GM06990 (cell line): Measurements from ENCODE around the gene RETREG2.
A peak's percentile ranks its signal among the peaks of the same experiment; 100 is the strongest.

Experiments
- DNase-seq: peaks from one replicate; pipeline ENCODE4 v3.0.0-alpha.2; 2011; ENCODE audit not compliant: insufficient read length; ENCODE audit errors: extremely low read depth
- H3K27me3 ChIP-seq: replicated peaks from 2 replicates; pipeline ENCODE4 v1.6.0; 2011; ENCODE audit warnings: low read length; ENCODE audit not compliant: control insufficient read depth, insufficient read depth
- H3K36me3 ChIP-seq: 2 replicates; pipeline ENCODE4 v1.5.1; 2011; ENCODE audit warnings: low read length; ENCODE audit not compliant: control insufficient read depth, insufficient read depth
- H3K4me3 ChIP-seq: replicated peaks from 2 replicates; pipeline ENCODE4 v1.5.1; 2011; ENCODE audit warnings: low read depth, mild to moderate bottlenecking, control low read depth, low read length
- CTCF ChIP-seq: IDR thresholded peaks from 2 replicates; pipeline ENCODE4 v1.5.1; 2011; ENCODE audit warnings: low read length, control low read depth, mild to moderate bottlenecking, inconsistent platforms; ENCODE audit not compliant: insufficient read depth, poor library complexity, severe bottlenecking

Gene RETREG2

GRCh38 chr2:219204425-219205164 is 26.5 kb downstream of the RETREG2 start:
- Histone ChIP-seq H3K27me3 (no peaks in the 10 kb centered on the region), H3K4me3 (no peak overlapping the region), H3K36me3 (peaks cover 9% of the 10 kb centered on the region)
- no peak for DNase-seq
- TF ChIP-seq CTCF: no peak

- H3K36me3 ChIP-seq: peaks cover 9% of the 10 kb centered on the region
- no peaks in the 10 kb centered on the region for H3K27me3 ChIP-seq
- no peak for TF ChIP-seq CTCF
- DNase-seq: no peak
- no peak overlapping the region for H3K4me3 ChIP-seq
Observed at GRCh38 chr2:219205165-219205538, 27.1 kb downstream of the RETREG2 start.

GRCh38 chr2:219205981-219206327 is 27.9 kb downstream of the RETREG2 start:
- TF ChIP-seq CTCF: no peak
- Histone ChIP-seq H3K36me3 (peaks cover 9% of the 10 kb centered on the region), H3K4me3 (peak overlapping the region; percentile 64), H3K27me3 (no peaks in the 10 kb centered on the region)
- no peak for DNase-seq

GRCh38 chr2:219206328-219207133 is 28.5 kb downstream of the RETREG2 start, which contains the start of gene ZFAND2B:
Gene ZFAND2B (plus strand): TSS chr2:219206782. CDS start chr2:219206988, 206 bp downstream.
- no peaks in the 10 kb centered on the region for H3K27me3 ChIP-seq
- DNase-seq: peak; percentile 96

GRCh38 chr2:219207134-219207883 is 29.2 kb downstream of the RETREG2 start:
- peaks cover 9% of the 10 kb centered on the region for H3K36me3 ChIP-seq
- no peak for TF ChIP-seq CTCF
- H3K27me3 ChIP-seq: no peaks in the 10 kb centered on the region
- peak overlapping the region; percentile 76 for H3K4me3 ChIP-seq
- no peak for DNase-seq

More at GRCh38 chr2:219206328-219207133, 28.5 kb downstream of the RETREG2 start, which contains the start of gene ZFAND2B:
- no peak for TF ChIP-seq CTCF
- Histone ChIP-seq H3K4me3 (peak within 1 kb of the TSS; percentile 76), H3K36me3 (peaks cover 9% of the 10 kb centered on the region)
